Psoas muscle (tissue), 8 donors: Measurements from ENCODE around the gene MPND. TPM values are rescaled to one million over a fixed set of nuclear protein-coding genes. Genes with fewer than 3 reads are reported as not detected.

Source experiments
- ATAC-seq, 4 donors: fragments of 200-7000 bp; cut with Tn5 transposase; one replicate each; pipeline ENCODE4 v1.9.1; 2020; ENCODE audit warnings: moderate library complexity in 3 of 4, mild to moderate bottlenecking in 2 of 4
- DNase-seq, 2 donors: peaks; one replicate each; pipeline ENCODE4 v3.0.0-alpha.2; 2020
- H3K27ac ChIP-seq: fragments of 200-600 bp; one replicate; pipeline ENCODE4 v1.8.0; 2022
- H3K27me3 ChIP-seq, 3 donors: fragments of 200-600 bp in 1 of 3; one replicate each; pipeline versions ENCODE4 v1.6.1 to v1.8.0; 2013 to 2022; ENCODE audit warnings: low read length in 2 of 3, mild to moderate bottlenecking in 2 of 3, moderate library complexity in 1 of 3; ENCODE audit not compliant: insufficient read depth in 3 of 3
- H3K36me3 ChIP-seq, 2 donors: fragments of 200-600 bp in 1 of 2; one replicate each; pipeline versions ENCODE4 v1.6.1 to v1.8.0; 2013 to 2022; ENCODE audit warnings: low read depth in 1 of 2, mild to moderate bottlenecking in 1 of 2, moderate library complexity in 1 of 2; ENCODE audit not compliant: insufficient read depth in 1 of 2
- H3K4me1 ChIP-seq: fragments of 200-600 bp; one replicate; pipeline ENCODE4 v1.8.0; 2022
- H3K4me3 ChIP-seq: fragments of 200-600 bp; one replicate; pipeline ENCODE4 v1.8.0; 2022; ENCODE audit warnings: mild to moderate bottlenecking
- H3K9me3 ChIP-seq: fragments of 200-600 bp; one replicate; pipeline ENCODE4 v1.8.0; 2022
- CTCF ChIP-seq: fragments of 200-600 bp; IDR thresholded peaks from one replicate; pipeline ENCODE4 v1.8.0; 2022; ENCODE audit warnings: antibody characterized with exemption
- WGBS, 3 donors: extraction: QIAGEN DNeasy Blood & Tissue Kit; methylation state at CpG; one replicate each; pipeline versions ENCODE4 v1.1.6 to v1.1.7; 2013; 5-methylcytosine and 5-hydroxymethylcytosine counted together
- intact Hi-C, 2 donors: fragments of 100-400 bp; cut with DNase I; formaldehyde crosslinking; loops; one replicate each; pipeline versions ENCODE4 v1.11.0 to v1.14.2; 2022
- long read RNA-seq, 2 donors: library from polyadenylated mRNA; unstranded; transcript quantifications; one replicate each; pipeline ENCODE4 v2.0.0, GENCODE V29; 2021
- polyA plus RNA-seq, 3 donors: library from polyadenylated mRNA; stranded (reverse); fragments of 200-250 nt; gene quantifications; one replicate each; pipeline ENCODE4 v1.2.3, GENCODE V29; 2013
- total RNA-seq, 4 donors: library from RNA; stranded (reverse); fragmentation: NEBNext Ultra II Directional in 2 of 4; extraction: Animal tissue kit (Norgen Biotek cat#: 25700) in 2 of 4; gene quantifications; one replicate each; pipeline versions ENCODE4 v1.2.1 to v1.2.4, GENCODE V29; 2021 to 2023
- donor health status: healthy with polysubstance abuse.
- donor health status: DM: no; HTN: no; CAD: no; lungs with moderate emphysema.
- donor health status: Bipolar disorder and iron deficiency.
- donor health status: healthy.
- donor health status: DM: yes; HTN: yes; CAD: no.
- donor health status: DM: no; HTN: no; CAD: no.
- donor health status: DM: no; HTN: no; CAD: no.
- donor health status: DM: yes; HTN: yes; CAD: no.

Gene MPND
- total RNA-seq (10 to 100 TPM; 10.3 to 16.4 (median 13.2) TPM), polyA plus RNA-seq (10 to 100 TPM in 1 of 3 donors, 1 to 10 TPM in 2; 7.4 to 12.4 (median 9.7) TPM)
- long read RNA-seq, donor 1, partial matches to known transcripts: 0 of 5 reads
- long read RNA-seq, donor 1, other reads (novel, unspliced or antisense): 1 of 5 reads
- long read RNA-seq, donor 2, transcript MPND-207 (13 exons, 1,611 nt): major isoform, 8 of 14 reads
- long read RNA-seq, donor 2, partial matches to known transcripts: 2 of 14 reads
- long read RNA-seq, donor 2, other reads (novel, unspliced or antisense): 2 of 14 reads

GRCh38 chr19:4343370-4344307 lies at the start of gene MPND:
Gene MPND (plus strand): TSS chr19:4343562. CDS start chr19:4343594, 32 bp downstream.
- Histone ChIP-seq H3K36me3 (peaks cover 0 to 17% of the 10 kb centered on the region in 2 donors), H3K9me3 (no peaks in the 10 kb centered on the region), H3K4me3 (peak within 1 kb of the TSS; percentile 85), H3K27ac (peak within 1 kb of the TSS; percentile 89), H3K27me3 (no peaks in the 10 kb centered on the region), H3K4me1 (peaks cover 9% of the 10 kb centered on the region)
- no peak for TF ChIP-seq CTCF
- ATAC-seq (peak; percentile 84 to 90 (median 86)), DNase-seq (peak; percentile 94)
- 5 to 11% (median 7%) methylated on average over 40 to 100 of the region's 101 CpGs for WGBS, 3 donors
- intact Hi-C loops: no loop called here

GRCh38 chr19:4294389-4294788 lies 49.0 kb upstream of the MPND start:
- Histone ChIP-seq H3K27me3 (peaks cover 0 to 23% (median 8%) of the 10 kb centered on the region in 3 donors), H3K27ac (no peak overlapping the region), H3K4me3 (no peak overlapping the region), H3K4me1 (no peaks in the 10 kb centered on the region), H3K9me3 (no peaks in the 10 kb centered on the region), H3K36me3 (no peaks in the 10 kb centered on the region)
- intact Hi-C loops: no loop called here
- ATAC-seq (no peak), DNase-seq (no peak)
- TF ChIP-seq CTCF: no peak
- 34 to 55% (median 45%) methylated on average over 10 of the region's 10 CpGs for WGBS, 3 donors

- no peak for TF ChIP-seq CTCF
- H3K4me1 ChIP-seq: no peaks in the 10 kb centered on the region
- ATAC-seq (no peak), DNase-seq (no peak)
- H3K27me3 ChIP-seq: peaks cover 0 to 16% (median 7%) of the 10 kb centered on the region in 3 donors
- H3K36me3 ChIP-seq: no peaks in the 10 kb centered on the region
- H3K4me3 ChIP-seq: no peak overlapping the region
- intact Hi-C loops: no loop called here
- no peak overlapping the region for H3K27ac ChIP-seq
- 32 to 35% (median 35%) methylated on average over 14 of the region's 14 CpGs for WGBS, 3 donors
- H3K9me3 ChIP-seq: no peaks in the 10 kb centered on the region
These were observed 47.2 kb upstream of the MPND start for GRCh38 chr19:4295972-4296771.

GRCh38 chr19:4297901-4298809 lies 45.2 kb upstream of the MPND start:
- Histone ChIP-seq H3K27ac (no peak overlapping the region), H3K27me3 (peaks cover 0 to 16% (median 4%) of the 10 kb centered on the region in 3 donors), H3K9me3 (no peaks in the 10 kb centered on the region), H3K4me3 (no peak overlapping the region), H3K36me3 (no peaks in the 10 kb centered on the region), H3K4me1 (no peaks in the 10 kb centered on the region)
- TF ChIP-seq CTCF: no peak
- intact Hi-C loops: no loop called here
- ATAC-seq: no peak
- no peak for DNase-seq
- WGBS, 3 donors: 74 to 80% (median 76%) methylated on average over 27 of the region's 27 CpGs
